Right lobe of liver (tissue), 6 donors: Measurements from ENCODE around the gene AK3. TPM values are rescaled to one million over a fixed set of nuclear protein-coding genes. Genes with fewer than 3 reads are reported as not detected.

Source experiments
- ATAC-seq, 4 donors: fragments of 200-7000 bp; cut with Tn5 transposase; one replicate each; pipeline ENCODE4 v1.9.1; 2020; ENCODE audit warnings: mild to moderate bottlenecking in 4 of 4, moderate library complexity in 4 of 4
- DNase-seq, 3 donors: peaks; one replicate each; pipeline ENCODE4 v3.0.0-alpha.2; 2020
- H3K27ac ChIP-seq, 3 donors: fragments of 200-600 bp; one replicate each; pipeline ENCODE4 v1.8.0; 2022
- H3K27me3 ChIP-seq, 2 donors: fragments of 200-600 bp; one replicate each; pipeline ENCODE4 v1.8.0; 2022
- H3K36me3 ChIP-seq, 4 donors: fragments of 200-600 bp; sonication (generic) in 1 of 4; one replicate each; pipeline versions ENCODE4 v1.5.1 to v1.8.0; 2017 to 2022; ENCODE audit warnings: control low read depth in 1 of 4
- H3K4me1 ChIP-seq, 4 donors: fragments of 200-600 bp; sonication (generic) in 1 of 4; one replicate each; pipeline versions ENCODE4 v1.5.1 to v1.8.0; 2017 to 2022; ENCODE audit warnings: control low read depth in 1 of 4
- H3K4me3 ChIP-seq, 3 donors: fragments of 200-600 bp; one replicate each; pipeline ENCODE4 v1.8.0; 2022
- H3K9me3 ChIP-seq, 4 donors: fragments of 200-600 bp; sonication (generic) in 1 of 4; one replicate each; pipeline versions ENCODE4 v1.5.1 to v1.8.0; 2017 to 2022; ENCODE audit warnings: control low read depth in 1 of 4
- POLR2A ChIP-seq: fragments of 450-650 bp; IDR thresholded peaks from one replicate; pipeline ENCODE4 v1.6.1; 2017; ENCODE audit warnings: antibody characterized with exemption, mild to moderate bottlenecking
- WGBS: methylation state at CpG from one replicate; pipeline ENCODE4 v1.1.6; 2018; ENCODE audit warnings: low coverage, low lambda C conversion rate; ENCODE audit not compliant: insufficient coverage; ENCODE audit errors: missing lambda C conversion rate; 5-methylcytosine and 5-hydroxymethylcytosine counted together
- intact Hi-C, 2 donors: fragments of 100-400 bp; cut with DNase I; formaldehyde crosslinking; loops; one replicate each; pipeline versions ENCODE4 v1.11.2 to v1.14.1; 2022
- total RNA-seq, 6 experiments: library from RNA; depleted of rRNA in 2 of 6; stranded (reverse); fragments of >200 nt in 2 of 6; fragmentation: NEBNext Ultra II Directional in 3 of 6; extraction: Animal tissue kit (Norgen Biotek cat#: 25700) in 3 of 6; gene quantifications; one replicate each; pipeline versions ENCODE4 v1.1.0 to v1.2.4, GENCODE V29; 2016 to 2023
- TF ChIP-seq, protein P1 (sequence below), 4 donors: fragments of 200-600 bp in 3 of 4; fragments of 450-650 bp in 1 of 4; IDR thresholded peaks; one replicate each; pipeline versions ENCODE4 v1.5.1 to v1.8.0; 2016 to 2022; ENCODE audit warnings: antibody characterized with exemption in 4 of 4, mild to moderate bottlenecking in 2 of 4
- donor health status: DM: no; HTN: yes; CAD: no.
- donor health status: DM: no; HTN: no; CAD: no.
- donor health status: DM: no; HTN: no; CAD: no.
- donor health status: DM: no; HTN: yes; CAD: no.
- donor health status: DM: no; HTN: yes; CAD: no.

Gene AK3
- total RNA-seq, 6 experiments from 2014 or later = 72.4 to 131 (median 99.5) TPM

GRCh38 chr9:4668604-4669003 is 72.4 kb downstream of the AK3 start:
- Histone ChIP-seq H3K36me3 (no peaks in the 10 kb centered on the region), H3K27me3 (no peaks in the 10 kb centered on the region), H3K4me1 (peaks cover 0 to 25% (median 6%) of the 10 kb centered on the region in 4 donors), H3K4me3 (no peak overlapping the region), H3K27ac (no peak overlapping the region), H3K9me3 (no peaks in the 10 kb centered on the region)
- 56% methylated on average over 1 of the region's 2 CpGs for WGBS
- no peak for TF ChIP-seq POLR2A
- intact Hi-C loops = loop anchor here in 1 of 2 donors (10.0 kb wide), 1 partner anchor 76 kb away; the partner anchor contains the start of gene AK3
- DNase-seq (no peak), ATAC-seq (no peak)

DNA sequence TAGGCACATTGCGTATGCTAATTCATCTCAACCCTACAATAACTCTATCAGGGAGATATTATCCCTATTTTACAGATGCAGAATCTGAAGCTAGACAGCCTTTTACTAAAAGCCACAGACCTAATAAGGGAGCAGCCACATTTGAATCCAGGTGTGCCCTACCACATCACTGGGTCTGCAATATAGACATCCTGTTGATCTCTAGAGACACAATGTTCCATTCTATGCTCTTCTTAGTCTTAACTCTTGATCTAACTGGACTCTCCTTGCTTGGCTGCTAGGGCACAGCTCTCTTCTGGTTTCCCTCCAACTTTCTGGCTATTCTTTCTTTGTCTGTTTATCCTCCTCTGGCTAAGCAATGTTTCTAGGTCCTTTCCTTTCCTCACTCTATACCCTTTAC is 73.3 kb downstream of the AK3 start:
- Histone ChIP-seq H3K4me3 (no peak overlapping the region), H3K27ac (no peak overlapping the region), H3K9me3 (no peaks in the 10 kb centered on the region), H3K27me3 (no peaks in the 10 kb centered on the region), H3K36me3 (no peaks in the 10 kb centered on the region), H3K4me1 (peaks cover 0 to 29% (median 8%) of the 10 kb centered on the region in 4 donors)
- DNase-seq (no peak), ATAC-seq (no peak)
- 100% methylated on average over 1 of the region's 1 CpG for WGBS
- intact Hi-C loops = loop anchor here in 1 of 2 donors (10.0 kb wide), 1 partner anchor 77 kb away; the partner anchor contains the start of gene AK3
- TF ChIP-seq, protein P1, sequence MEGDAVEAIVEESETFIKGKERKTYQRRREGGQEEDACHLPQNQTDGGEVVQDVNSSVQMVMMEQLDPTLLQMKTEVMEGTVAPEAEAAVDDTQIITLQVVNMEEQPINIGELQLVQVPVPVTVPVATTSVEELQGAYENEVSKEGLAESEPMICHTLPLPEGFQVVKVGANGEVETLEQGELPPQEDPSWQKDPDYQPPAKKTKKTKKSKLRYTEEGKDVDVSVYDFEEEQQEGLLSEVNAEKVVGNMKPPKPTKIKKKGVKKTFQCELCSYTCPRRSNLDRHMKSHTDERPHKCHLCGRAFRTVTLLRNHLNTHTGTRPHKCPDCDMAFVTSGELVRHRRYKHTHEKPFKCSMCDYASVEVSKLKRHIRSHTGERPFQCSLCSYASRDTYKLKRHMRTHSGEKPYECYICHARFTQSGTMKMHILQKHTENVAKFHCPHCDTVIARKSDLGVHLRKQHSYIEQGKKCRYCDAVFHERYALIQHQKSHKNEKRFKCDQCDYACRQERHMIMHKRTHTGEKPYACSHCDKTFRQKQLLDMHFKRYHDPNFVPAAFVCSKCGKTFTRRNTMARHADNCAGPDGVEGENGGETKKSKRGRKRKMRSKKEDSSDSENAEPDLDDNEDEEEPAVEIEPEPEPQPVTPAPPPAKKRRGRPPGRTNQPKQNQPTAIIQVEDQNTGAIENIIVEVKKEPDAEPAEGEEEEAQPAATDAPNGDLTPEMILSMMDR (IDR thresholded peaks at IDR 0.05) = no peak
- no peak for TF ChIP-seq POLR2A

- peak; percentile 53 to 68 (median 60) for ATAC-seq
- TF ChIP-seq POLR2A = peak; percentile 77
- TF ChIP-seq, protein P1 (IDR thresholded peaks at IDR 0.05) = peak in 2 of 4 donors; percentile 10 to 20
- H3K36me3 ChIP-seq = no peaks in the 10 kb centered on the region
- peak; percentile 75 to 85 (median 82) for DNase-seq
- peak within 1 kb of the TSS; percentile 92 to 94 (median 92) for H3K27ac ChIP-seq
- H3K27me3 ChIP-seq = no peaks in the 10 kb centered on the region
- no peaks in the 10 kb centered on the region for H3K9me3 ChIP-seq
- H3K4me1 ChIP-seq = peaks cover 0 to 33% (median 8%) of the 10 kb centered on the region in 4 donors
- intact Hi-C loops = loop anchor here in 1 of 2 donors (10.0 kb wide), 1 partner anchor 79 kb away; the partner anchor contains the start of gene AK3
- WGBS = 2% methylated on average over 23 of the region's 36 CpGs
- peak within 1 kb of the TSS; percentile 38 to 76 (median 55) for H3K4me3 ChIP-seq
Observed at GRCh38 chr9:4666042-4666699, 74.8 kb downstream of the AK3 start, which contains the start of gene SPATA6L. Gene SPATA6L, minus strand, starts transcription at chr9:4666480. Its CDS starts 230 bp downstream, at chr9:4666250.

- peak overlapping the region; percentile 4 to 76 (median 55) for H3K4me3 ChIP-seq
- intact Hi-C loops = loop anchor here in 1 of 2 donors (10.0 kb wide), 1 partner anchor 79 kb away; the partner anchor contains the start of gene AK3
- no peak for DNase-seq
Observed at GRCh38 chr9:4665357-4665756, 75.6 kb downstream of the AK3 start.

More at GRCh38 chr9:4665357-4665756, 75.6 kb downstream of the AK3 start:
- no peaks in the 10 kb centered on the region for H3K9me3 ChIP-seq
- 20% methylated on average over 2 of the region's 2 CpGs for WGBS
- H3K27me3 ChIP-seq = no peaks in the 10 kb centered on the region
- H3K27ac ChIP-seq = peak overlapping the region; percentile 92 to 94 (median 92)
- peak; percentile 95 for TF ChIP-seq POLR2A
- TF ChIP-seq, protein P1 (IDR thresholded peaks at IDR 0.05) = no peak
- H3K4me1 ChIP-seq = peaks cover 0 to 33% (median 8%) of the 10 kb centered on the region in 4 donors
- peak in 3 of 4 donors; percentile 1 to 40 (median 6) for ATAC-seq
- no peaks in the 10 kb centered on the region for H3K36me3 ChIP-seq
